HepG2 (cell line): Measurements from ENCODE around the gene SLC25A25. TPM values are rescaled to one million over a fixed set of nuclear protein-coding genes. Genes with fewer than 3 reads are reported as not detected.

ENCODE experiments used
- ATRX ChIP-seq: sonication (generic); formaldehyde crosslinking; IDR thresholded peaks from 2 replicates; pipeline ENCODE4 v1.4.0; 2020; ENCODE audit warnings: missing genetic modification reagents, borderline replicate concordance
- CBX1 ChIP-seq: IDR thresholded peaks from one replicate; pipeline ENCODE4 v1.6.1; 2016; ENCODE audit warnings: antibody characterized with exemption, low read depth
- FOXK1 ChIP-seq: sonication (generic); formaldehyde crosslinking; IDR thresholded peaks from 2 replicates; pipeline ENCODE4 v1.4.0; 2020; ENCODE audit warnings: low read depth, missing genetic modification reagents, borderline replicate concordance
- GRHL1 ChIP-seq: sonication (generic); formaldehyde crosslinking; conservative IDR thresholded peaks from 2 replicates; pipeline ENCODE4 v1.8.0; 2022; ENCODE audit warnings: missing genetic modification reagents
- HDAC1 ChIP-seq: sonication (generic); formaldehyde crosslinking; IDR thresholded peaks from 2 replicates; pipeline ENCODE4 v1.5.1; 2020; ENCODE audit warnings: mild to moderate bottlenecking, missing genetic modification reagents
- HDAC6 ChIP-seq: fragments of 200-600 bp; sonication (generic); IDR thresholded peaks from 2 replicates; pipeline ENCODE4 v1.7.0; 2017; ENCODE audit warnings: mild to moderate bottlenecking, antibody characterized with exemption, low read length, low read depth
- HNF4A ChIP-seq: sonication (generic); formaldehyde crosslinking; IDR thresholded peaks from 2 replicates; pipeline ENCODE4 v1.4.0; 2020; ENCODE audit warnings: missing genetic modification reagents
- MIER2 ChIP-seq: IDR thresholded peaks from 2 replicates; pipeline ENCODE4 v1.6.1; 2016; ENCODE audit warnings: missing biosample characterization, missing genetic modification reagents
- NFE2 ChIP-seq: sonication (generic); formaldehyde crosslinking; IDR thresholded peaks from 2 replicates; pipeline ENCODE4 v1.4.0; 2020; ENCODE audit warnings: missing genetic modification reagents
- POLR2AphosphoS2 ChIP-seq: IDR thresholded peaks from 2 replicates; pipeline ENCODE4 v1.6.1; 2011; ENCODE audit warnings: low read depth, low read length, improper control_type of control experiment
- TBP ChIP-seq: sonication (generic); formaldehyde crosslinking; IDR thresholded peaks from 2 replicates; pipeline ENCODE4 v1.5.0; 2020; ENCODE audit warnings: missing genetic modification reagents
- TCF12 ChIP-seq, 2 experiments: fragments of 450-650 bp in 1 of 2; sonication (generic) in 1 of 2; formaldehyde crosslinking in 1 of 2; IDR thresholded peaks; 2 replicates each; pipeline versions ENCODE4 v1.6.1 to v1.8.0; 2017 to 2022; ENCODE audit warnings: antibody characterized with exemption in 1 of 2, mild to moderate bottlenecking in 1 of 2, missing genetic modification reagents in 1 of 2, moderate library complexity in 1 of 2
- U2AF1 ChIP-seq: fragments of 200-400 bp; formaldehyde crosslinking; optimal IDR thresholded peaks from 2 replicates; pipeline ENCODE3; 2017; ENCODE audit warnings: mild to moderate bottlenecking, low read depth, low read length
- U2AF2 ChIP-seq: fragments of 200-400 bp; formaldehyde crosslinking; IDR thresholded peaks from 2 replicates; pipeline ENCODE4 v1.6.1; 2017; ENCODE audit warnings: low read depth, mild to moderate bottlenecking, low read length
- ZIK1 ChIP-seq: sonication (generic); formaldehyde crosslinking; IDR thresholded peaks from 2 replicates; pipeline ENCODE4 v1.5.0; 2020; ENCODE audit warnings: mild to moderate bottlenecking, low read depth, missing genetic modification reagents, borderline replicate concordance
- ZNF224 ChIP-seq: sonication (generic); formaldehyde crosslinking; IDR thresholded peaks from 2 replicates; pipeline ENCODE4 v1.5.0; 2020; ENCODE audit warnings: mild to moderate bottlenecking, missing genetic modification reagents
- ZNF672 ChIP-seq: sonication (generic); formaldehyde crosslinking; IDR thresholded peaks from 2 replicates; pipeline ENCODE4 v1.8.1; 2022; ENCODE audit warnings: missing genetic modification reagents
- ZNF724P ChIP-seq: sonication (generic); formaldehyde crosslinking; IDR thresholded peaks from 2 replicates; pipeline ENCODE4 v1.8.0; 2022; ENCODE audit warnings: missing genetic modification reagents, borderline replicate concordance
- ZNF772 ChIP-seq: sonication (generic); formaldehyde crosslinking; IDR thresholded peaks from 2 replicates; pipeline ENCODE4 v1.5.0; 2020; ENCODE audit warnings: mild to moderate bottlenecking, missing genetic modification reagents
- polyA plus RNA-seq, 8 experiments: library from polyadenylated mRNA; depleted of rRNA in 3 of 8; stranded (reverse) in 7 of 8; unstranded in 1 of 8; fragments of >200 nt; fragmentation: Illumina TruSeq in 4 of 8; extraction: Trizol in 4 of 8; gene quantifications; 2 replicates each; pipeline versions ENCODE4 v1.2.1 to v1.2.3, GENCODE V29; 2011 to 2016; ENCODE audit warnings: low read depth in 4 of 8, missing spikeins in 1 of 8, mixed read lengths in 1 of 8; ENCODE audit not compliant: insufficient read depth in 1 of 8
- total RNA-seq, 5 experiments: library from RNA; depleted of rRNA; stranded (reverse); fragments of >200 nt; fragmentation: Illumina TruSeq; extraction: Trizol; gene quantifications; 2 replicates each; pipeline ENCODE4 v1.2.3, GENCODE V29; 2016; ENCODE audit warnings: low read depth in 1 of 5
- TF ChIP-seq, protein P1 (sequence below): IDR thresholded peaks from 2 replicates; pipeline ENCODE4 v1.6.1; 2012; ENCODE audit warnings: low read length, improper control_type of control experiment
- TF ChIP-seq, protein P2 (sequence below): sonication (generic); formaldehyde crosslinking; IDR thresholded peaks from 2 replicates; pipeline ENCODE4 v1.5.1; 2020; ENCODE audit warnings: mild to moderate bottlenecking, missing genetic modification reagents, moderate library complexity

Gene SLC25A25
- total and polyA plus RNA-seq, 2 of the 13 experiments (the other 11 are each of a cell fraction or from before 2014, with no cell fraction given), result 10.5 to 24.8 TPM

DNA sequence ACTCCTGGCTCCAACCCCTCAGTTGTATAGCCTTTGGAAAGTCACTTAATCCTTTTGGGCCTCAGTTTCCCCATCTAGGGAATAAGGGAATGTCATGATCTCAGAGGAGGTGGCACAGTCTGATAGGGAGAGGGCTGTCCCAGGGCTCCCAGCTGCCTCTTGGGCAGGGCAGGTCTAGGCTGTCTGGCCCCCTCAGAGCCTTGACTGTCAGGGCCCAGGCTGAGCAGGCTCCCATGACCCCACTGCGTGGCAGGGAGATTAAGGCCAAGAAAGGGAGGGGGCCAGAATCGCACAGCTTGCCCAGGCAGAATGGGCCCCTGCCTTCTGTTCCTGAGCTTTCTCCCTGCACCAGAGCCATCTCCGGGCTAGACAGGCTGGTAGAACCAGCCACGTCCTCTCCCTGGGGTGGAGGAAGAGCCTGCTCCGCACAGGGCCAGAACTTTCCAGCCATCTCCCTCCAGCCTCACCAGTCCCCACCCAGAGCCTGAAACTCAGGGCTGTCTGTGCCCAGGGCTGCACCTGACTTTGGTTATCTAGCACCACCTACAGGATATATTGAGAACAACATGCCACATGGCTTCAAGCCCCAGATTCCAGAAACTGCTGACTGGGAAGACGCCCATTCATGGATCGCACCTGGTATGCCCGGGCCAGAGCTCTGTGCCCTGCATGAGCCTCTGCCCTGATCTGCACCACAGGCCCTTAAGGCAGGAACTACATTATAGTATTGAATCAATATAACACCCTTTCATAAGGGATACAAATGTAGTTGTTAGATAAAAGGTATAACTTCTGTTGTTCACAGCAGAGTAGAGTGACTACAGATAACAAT, 33.0 kb upstream of the SLC25A25 start (continued):
- TF ChIP-seq, protein P1, sequence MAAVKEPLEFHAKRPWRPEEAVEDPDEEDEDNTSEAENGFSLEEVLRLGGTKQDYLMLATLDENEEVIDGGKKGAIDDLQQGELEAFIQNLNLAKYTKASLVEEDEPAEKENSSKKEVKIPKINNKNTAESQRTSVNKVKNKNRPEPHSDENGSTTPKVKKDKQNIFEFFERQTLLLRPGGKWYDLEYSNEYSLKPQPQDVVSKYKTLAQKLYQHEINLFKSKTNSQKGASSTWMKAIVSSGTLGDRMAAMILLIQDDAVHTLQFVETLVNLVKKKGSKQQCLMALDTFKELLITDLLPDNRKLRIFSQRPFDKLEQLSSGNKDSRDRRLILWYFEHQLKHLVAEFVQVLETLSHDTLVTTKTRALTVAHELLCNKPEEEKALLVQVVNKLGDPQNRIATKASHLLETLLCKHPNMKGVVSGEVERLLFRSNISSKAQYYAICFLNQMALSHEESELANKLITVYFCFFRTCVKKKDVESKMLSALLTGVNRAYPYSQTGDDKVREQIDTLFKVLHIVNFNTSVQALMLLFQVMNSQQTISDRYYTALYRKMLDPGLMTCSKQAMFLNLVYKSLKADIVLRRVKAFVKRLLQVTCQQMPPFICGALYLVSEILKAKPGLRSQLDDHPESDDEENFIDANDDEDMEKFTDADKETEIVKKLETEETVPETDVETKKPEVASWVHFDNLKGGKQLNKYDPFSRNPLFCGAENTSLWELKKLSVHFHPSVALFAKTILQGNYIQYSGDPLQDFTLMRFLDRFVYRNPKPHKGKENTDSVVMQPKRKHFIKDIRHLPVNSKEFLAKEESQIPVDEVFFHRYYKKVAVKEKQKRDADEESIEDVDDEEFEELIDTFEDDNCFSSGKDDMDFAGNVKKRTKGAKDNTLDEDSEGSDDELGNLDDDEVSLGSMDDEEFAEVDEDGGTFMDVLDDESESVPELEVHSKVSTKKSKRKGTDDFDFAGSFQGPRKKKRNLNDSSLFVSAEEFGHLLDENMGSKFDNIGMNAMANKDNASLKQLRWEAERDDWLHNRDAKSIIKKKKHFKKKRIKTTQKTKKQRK, result no peak
- TF ChIP-seq NFE2 (CRISPR knock-in tag) (no peak), ZNF224 (CRISPR knock-in tag) (no peak), ZNF672 (CRISPR knock-in tag) (no peak), ZNF772 (no peak), HDAC1 (CRISPR knock-in tag) (no peak), U2AF1 (no peak), U2AF2 (no peak), CBX1 (no peak), GRHL1 (CRISPR knock-in tag) (no peak), TCF12 (IDR thresholded peaks at IDR 0.05) (no peak), TCF12 (CRISPR knock-in tag; IDR thresholded peaks at IDR 0.05) (no peak), ATRX (CRISPR knock-in tag) (no peak), ZIK1 (CRISPR knock-in tag) (no peak), MIER2 (CRISPR knock-in tag) (no peak), TBP (no peak), HNF4A (CRISPR knock-in tag) (no peak), HDAC6 (no peak), POLR2AphosphoS2 (no peak), ZNF724P (no peak), FOXK1 (CRISPR knock-in tag) (peak; percentile 61; the same call in 1 of the 2 replicates)
- TF ChIP-seq, protein P2, sequence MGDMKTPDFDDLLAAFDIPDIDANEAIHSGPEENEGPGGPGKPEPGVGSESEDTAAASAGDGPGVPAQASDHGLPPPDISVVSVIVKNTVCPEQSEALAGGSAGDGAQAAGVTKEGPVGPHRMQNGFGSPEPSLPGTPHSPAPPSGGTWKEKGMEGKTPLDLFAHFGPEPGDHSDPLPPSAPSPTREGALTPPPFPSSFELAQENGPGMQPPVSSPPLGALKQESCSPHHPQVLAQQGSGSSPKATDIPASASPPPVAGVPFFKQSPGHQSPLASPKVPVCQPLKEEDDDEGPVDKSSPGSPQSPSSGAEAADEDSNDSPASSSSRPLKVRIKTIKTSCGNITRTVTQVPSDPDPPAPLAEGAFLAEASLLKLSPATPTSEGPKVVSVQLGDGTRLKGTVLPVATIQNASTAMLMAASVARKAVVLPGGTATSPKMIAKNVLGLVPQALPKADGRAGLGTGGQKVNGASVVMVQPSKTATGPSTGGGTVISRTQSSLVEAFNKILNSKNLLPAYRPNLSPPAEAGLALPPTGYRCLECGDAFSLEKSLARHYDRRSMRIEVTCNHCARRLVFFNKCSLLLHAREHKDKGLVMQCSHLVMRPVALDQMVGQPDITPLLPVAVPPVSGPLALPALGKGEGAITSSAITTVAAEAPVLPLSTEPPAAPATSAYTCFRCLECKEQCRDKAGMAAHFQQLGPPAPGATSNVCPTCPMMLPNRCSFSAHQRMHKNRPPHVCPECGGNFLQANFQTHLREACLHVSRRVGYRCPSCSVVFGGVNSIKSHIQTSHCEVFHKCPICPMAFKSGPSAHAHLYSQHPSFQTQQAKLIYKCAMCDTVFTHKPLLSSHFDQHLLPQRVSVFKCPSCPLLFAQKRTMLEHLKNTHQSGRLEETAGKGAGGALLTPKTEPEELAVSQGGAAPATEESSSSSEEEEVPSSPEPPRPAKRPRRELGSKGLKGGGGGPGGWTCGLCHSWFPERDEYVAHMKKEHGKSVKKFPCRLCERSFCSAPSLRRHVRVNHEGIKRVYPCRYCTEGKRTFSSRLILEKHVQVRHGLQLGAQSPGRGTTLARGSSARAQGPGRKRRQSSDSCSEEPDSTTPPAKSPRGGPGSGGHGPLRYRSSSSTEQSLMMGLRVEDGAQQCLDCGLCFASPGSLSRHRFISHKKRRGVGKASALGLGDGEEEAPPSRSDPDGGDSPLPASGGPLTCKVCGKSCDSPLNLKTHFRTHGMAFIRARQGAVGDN (CRISPR knock-in tag), result peak; percentile 65
